Ascending aorta (tissue), 2 donors: Measurements from ENCODE around the gene ATOSA. TPM values are rescaled to one million over a fixed set of nuclear protein-coding genes. Genes with fewer than 3 reads are reported as not detected.

Experiments
- DNase-seq, 2 donors: peaks; one replicate each; pipeline ENCODE4 v3.0.0-alpha.2; 2019; ENCODE audit warnings: low spot score in 2 of 2
- H3K27ac ChIP-seq, 2 donors: fragments of 200-600 bp; sonication (generic); one replicate each; pipeline ENCODE4 v1.5.1; 2016 to 2017; ENCODE audit warnings: mild to moderate bottlenecking in 1 of 2
- H3K27me3 ChIP-seq: fragments of 200-600 bp; sonication (generic); one replicate; pipeline ENCODE4 v1.5.1; 2017
- H3K36me3 ChIP-seq, 2 donors: fragments of 200-600 bp; sonication (generic); one replicate each; pipeline ENCODE4 v1.5.1; 2016
- H3K4me1 ChIP-seq, 2 donors: fragments of 200-600 bp; sonication (generic); one replicate each; pipeline ENCODE4 v1.5.1; 2016 to 2017; ENCODE audit warnings: mild to moderate bottlenecking in 1 of 2
- H3K4me3 ChIP-seq, 2 donors: fragments of 200-600 bp; sonication (generic); one replicate each; pipeline ENCODE4 v1.5.1; 2016 to 2017; ENCODE audit warnings: mild to moderate bottlenecking in 1 of 2
- H3K9me3 ChIP-seq, 2 donors: fragments of 200-600 bp; sonication (generic); one replicate each; pipeline ENCODE4 v1.5.1; 2016
- intact Hi-C: fragments of 100-400 bp; cut with DNase I; formaldehyde crosslinking; loops from one replicate; pipeline ENCODE4 v1.15.1; 2023
- total RNA-seq: library from RNA; depleted of rRNA; stranded (reverse); fragments of >200 nt; gene quantifications from one replicate; pipeline ENCODE4 v1.1.0, GENCODE V29; 2016
- TF ChIP-seq, protein P1 (sequence below), 3 experiments: fragments of 200-600 bp in 2 of 3; fragments of 450-650 bp in 1 of 3; sonication (generic) in 2 of 3; IDR thresholded peaks; one replicate each; pipeline ENCODE4 v1.5.1; 2016 to 2019; ENCODE audit warnings: antibody characterized with exemption in 3 of 3, mild to moderate bottlenecking in 1 of 3, moderate library complexity in 1 of 3

ATOSA gene
- total RNA-seq, 1 donor from 2014 or later = 29.9 TPM

DNA sequence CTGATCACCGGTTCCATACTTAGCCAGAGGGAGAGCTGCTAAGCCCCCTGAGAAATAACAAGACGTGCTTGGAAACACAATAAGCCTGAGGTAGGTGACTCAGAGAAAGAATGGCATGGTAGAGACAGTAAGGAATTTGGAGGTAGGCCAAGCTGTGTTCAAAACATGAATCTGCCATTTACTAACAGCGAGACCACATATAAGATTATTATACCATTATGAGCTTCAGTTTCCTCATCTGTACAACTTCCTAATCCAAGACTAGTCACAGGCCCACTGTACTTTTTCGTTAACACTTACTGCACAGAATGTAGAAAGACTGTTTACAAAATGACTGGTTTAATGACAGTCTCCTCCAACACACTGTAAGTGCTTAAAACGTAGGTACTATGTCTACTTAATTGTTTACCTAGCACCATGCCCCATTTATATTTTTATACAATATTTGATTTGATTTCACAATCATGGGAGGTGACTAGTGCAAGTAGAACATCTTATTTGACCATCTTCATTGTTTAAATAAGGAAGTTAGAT is 25.7 kb downstream of the ATOSA start:
- DNase-seq = no peak
- TF ChIP-seq, protein P1, sequence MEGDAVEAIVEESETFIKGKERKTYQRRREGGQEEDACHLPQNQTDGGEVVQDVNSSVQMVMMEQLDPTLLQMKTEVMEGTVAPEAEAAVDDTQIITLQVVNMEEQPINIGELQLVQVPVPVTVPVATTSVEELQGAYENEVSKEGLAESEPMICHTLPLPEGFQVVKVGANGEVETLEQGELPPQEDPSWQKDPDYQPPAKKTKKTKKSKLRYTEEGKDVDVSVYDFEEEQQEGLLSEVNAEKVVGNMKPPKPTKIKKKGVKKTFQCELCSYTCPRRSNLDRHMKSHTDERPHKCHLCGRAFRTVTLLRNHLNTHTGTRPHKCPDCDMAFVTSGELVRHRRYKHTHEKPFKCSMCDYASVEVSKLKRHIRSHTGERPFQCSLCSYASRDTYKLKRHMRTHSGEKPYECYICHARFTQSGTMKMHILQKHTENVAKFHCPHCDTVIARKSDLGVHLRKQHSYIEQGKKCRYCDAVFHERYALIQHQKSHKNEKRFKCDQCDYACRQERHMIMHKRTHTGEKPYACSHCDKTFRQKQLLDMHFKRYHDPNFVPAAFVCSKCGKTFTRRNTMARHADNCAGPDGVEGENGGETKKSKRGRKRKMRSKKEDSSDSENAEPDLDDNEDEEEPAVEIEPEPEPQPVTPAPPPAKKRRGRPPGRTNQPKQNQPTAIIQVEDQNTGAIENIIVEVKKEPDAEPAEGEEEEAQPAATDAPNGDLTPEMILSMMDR (IDR thresholded peaks at IDR 0.05) = no peak
- peaks cover 6 to 29% of the 10 kb centered on the region in 2 donors for H3K4me1 ChIP-seq
- H3K27ac ChIP-seq = peak overlapping the region; percentile 65 to 66
- no peaks in the 10 kb centered on the region for H3K27me3 ChIP-seq
- intact Hi-C loops = loop anchor here (2.0 to 5.0 kb wide), 2 partner anchors 25 to 86 kb away; partner anchors contain the start of genes ARPP19 and ATOSA
- no peak overlapping the region for H3K4me3 ChIP-seq
- no peaks in the 10 kb centered on the region for H3K9me3 ChIP-seq
- H3K36me3 ChIP-seq = no peaks in the 10 kb centered on the region

- TF ChIP-seq, protein P1 (IDR thresholded peaks at IDR 0.05) = no peak
- H3K4me1 ChIP-seq = peaks cover 6 to 26% of the 10 kb centered on the region in 2 donors
- DNase-seq = no peak
- no peaks in the 10 kb centered on the region for H3K9me3 ChIP-seq
- intact Hi-C loops = loop anchor here (2.0 to 5.0 kb wide), 2 partner anchors 26 to 86 kb away; partner anchors contain the start of genes ARPP19 and ATOSA
- H3K4me3 ChIP-seq = no peak overlapping the region
- no peaks in the 10 kb centered on the region for H3K27me3 ChIP-seq
- H3K36me3 ChIP-seq = no peaks in the 10 kb centered on the region
- peak overlapping the region; percentile 65 to 66 for H3K27ac ChIP-seq
Observed at GRCh38 chr15:52652984-52653383, 26.2 kb downstream of the ATOSA start.

- Histone ChIP-seq H3K4me1 (peaks cover 6 to 20% of the 10 kb centered on the region in 2 donors), H3K36me3 (peaks cover 0 to 5% of the 10 kb centered on the region in 2 donors), H3K4me3 (peak overlapping the region in 1 of 2 donors; percentile 51), H3K9me3 (no peaks in the 10 kb centered on the region), H3K27ac (peak overlapping the region; percentile 60 to 66), H3K27me3 (no peaks in the 10 kb centered on the region)
- DNase-seq = no peak
- intact Hi-C loops = loop anchor here (2.0 to 5.0 kb wide), 2 partner anchors 27 to 85 kb away; partner anchors contain the start of genes ARPP19 and ATOSA
- TF ChIP-seq, protein P1 (IDR thresholded peaks at IDR 0.05) = no peak
Observed at GRCh38 chr15:52652286-52652685, 26.9 kb downstream of the ATOSA start.

DNA sequence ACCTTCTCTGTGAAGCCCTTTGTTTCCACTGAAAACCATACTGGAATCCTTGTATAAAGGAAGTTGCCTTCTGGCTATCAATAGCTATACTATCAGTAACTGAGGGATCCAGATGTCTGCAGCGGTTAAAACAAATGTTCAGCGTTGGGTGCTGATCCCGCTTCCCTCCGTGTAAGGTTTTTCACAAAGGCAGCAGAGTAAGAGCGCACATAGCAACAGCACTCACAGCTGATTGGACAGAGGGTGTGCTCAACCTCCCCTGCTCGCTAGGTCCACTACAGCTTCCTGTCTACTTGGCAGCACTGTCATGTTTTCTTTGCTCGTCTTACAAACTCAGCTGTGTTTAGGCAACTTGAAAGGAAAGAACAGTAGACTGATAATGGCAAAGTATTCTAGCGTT is 27.3 kb downstream of the ATOSA start:
- peak overlapping the region; percentile 27 to 51 for H3K4me3 ChIP-seq
- peaks cover 0 to 5% of the 10 kb centered on the region in 2 donors for H3K36me3 ChIP-seq
- H3K4me1 ChIP-seq = peaks cover 2 to 16% of the 10 kb centered on the region in 2 donors
- peak in 1 of 2 donors; percentile 69 for DNase-seq
- TF ChIP-seq, protein P1 (IDR thresholded peaks at IDR 0.05) = no peak
- peak overlapping the region; percentile 60 to 66 for H3K27ac ChIP-seq
- intact Hi-C loops = loop anchor here (2.0 to 5.0 kb wide), 2 partner anchors 27 to 85 kb away; partner anchors contain the start of genes ARPP19 and ATOSA
- no peaks in the 10 kb centered on the region for H3K9me3 ChIP-seq
- no peaks in the 10 kb centered on the region for H3K27me3 ChIP-seq

- intact Hi-C loops = loop anchor here (5.0 kb wide), 1 partner anchor 84 kb away; the partner anchor contains the start of gene ARPP19
- Histone ChIP-seq H3K4me1 (peaks cover 2 to 11% of the 10 kb centered on the region in 2 donors), H3K27me3 (no peaks in the 10 kb centered on the region), H3K9me3 (no peaks in the 10 kb centered on the region), H3K36me3 (peaks cover 0 to 5% of the 10 kb centered on the region in 2 donors), H3K4me3 (no peak overlapping the region), H3K27ac (no peak overlapping the region)
- TF ChIP-seq, protein P1 (IDR thresholded peaks at IDR 0.05) = no peak
- DNase-seq = no peak
Observed at GRCh38 chr15:52651114-52651513, 28.1 kb downstream of the ATOSA start.
